Mammary epithelial cell (primary cell): ENCODE measurements around the gene PIAS4.

Experiments
- CTCF ChIP-seq, 2 donors: IDR thresholded peaks in 1 of 2; conservative IDR thresholded peaks in 1 of 2; 2 replicates each; pipeline ENCODE4 v1.5.1; 2011 to 2012; ENCODE audit warnings: inconsistent platforms in 2 of 2, low read length in 2 of 2, mild to moderate bottlenecking in 2 of 2, control low read depth in 1 of 2, low read depth in 1 of 2; ENCODE audit not compliant: insufficient read depth in 1 of 2; ENCODE audit errors: extremely low read depth in 1 of 2
- EZH2 ChIP-seq: IDR thresholded peaks from 2 replicates; pipeline ENCODE4 v1.6.1; 2012; ENCODE audit warnings: low read length, inconsistent platforms, borderline replicate concordance

- TF ChIP-seq EZH2 (no peak), CTCF (conservative IDR thresholded peaks at IDR 0.05 in 1 of 2, IDR thresholded peaks at IDR 0.05 in 1 of 2; ENCODE audit: extremely low read depth in 1 of 2, insufficient read depth in 1 of 2, low read depth in 1 of 2, low read length in 2 of 2) (no peak)
Observed at GRCh38 chr19:4052993-4053422, 45.5 kb downstream of the PIAS4 start.
